ENCODE data around the gene CACNA1C.

GRCh38 chr12:2531371-2531770 is 478.6 kb downstream of the CACNA1C start:
- no peak for TF ChIP-seq CTCF (conservative IDR thresholded peaks at IDR 0.05)
- TF ChIP-seq EZH2 (IDR thresholded peaks at IDR 0.05; ENCODE audit: low read depth): no peak

Measured in PC-9 (cell line).